GM12864 (cell line): ENCODE results near the gene TBC1D1.

Experiments
- DNase-seq: peaks from one replicate; pipeline ENCODE4 v3.0.0-alpha.2; 2011; ENCODE audit warnings: low read depth
- H3K4me3 ChIP-seq: 2 replicates; pipeline ENCODE4 v1.5.1; 2011; ENCODE audit warnings: mild to moderate bottlenecking, low read depth, low read length, control low read depth
- CTCF ChIP-seq: IDR thresholded peaks from 2 replicates; pipeline ENCODE4 v1.5.1; 2011; ENCODE audit warnings: low read depth, mild to moderate bottlenecking, moderate library complexity, low read length, control low read depth, inconsistent platforms; ENCODE audit errors: missing control alignments

TBC1D1 gene

GRCh38 chr4:37908488-37909331 is 17.8 kb downstream of the TBC1D1 start:
- H3K4me3 ChIP-seq = no peak overlapping the region
- DNase-seq = no peak
- TF ChIP-seq CTCF = no peak

GRCh38 chr4:37909332-37910090 is 18.6 kb downstream of the TBC1D1 start:
- DNase-seq = no peak
- no peak overlapping the region for H3K4me3 ChIP-seq
- no peak for TF ChIP-seq CTCF

- TF ChIP-seq CTCF = no peak
- no peak for DNase-seq
- no peak overlapping the region for H3K4me3 ChIP-seq
These were observed 19.2 kb downstream of the TBC1D1 start for GRCh38 chr4:37910091-37910486.

GRCh38 chr4:37914539-37914938 is 23.7 kb downstream of the TBC1D1 start:
- no peak for TF ChIP-seq CTCF
- no peak overlapping the region for H3K4me3 ChIP-seq
- no peak for DNase-seq

- no peak overlapping the region for H3K4me3 ChIP-seq
- TF ChIP-seq CTCF = no peak
- DNase-seq = no peak
These were observed 26.5 kb downstream of the TBC1D1 start for GRCh38 chr4:37917388-37917787.

- DNase-seq = no peak
- TF ChIP-seq CTCF = no peak
- no peak overlapping the region for H3K4me3 ChIP-seq
These were observed 27.8 kb downstream of the TBC1D1 start for GRCh38 chr4:37918653-37919052.
